Measurements from ENCODE around the gene GLI1.

GRCh38 chr12:57461276-57461916, 1.8 kb downstream of the GLI1 start:
- no peak for TF ChIP-seq CTCF (IDR thresholded peaks at IDR 0.05; ENCODE audit: low read depth, low read length)
- no peak for TF ChIP-seq EZH2phosphoT487 (IDR thresholded peaks at IDR 0.05; ENCODE audit: low read depth)
